Ovary (tissue), 3 donors: Measurements from ENCODE around the gene SYNPO2.

Experiments used
- EP300 ChIP-seq: sonication (generic); formaldehyde crosslinking; IDR thresholded peaks from one replicate; pipeline ENCODE4 v1.6.1; 2017; ENCODE audit warnings: antibody characterized with exemption
- POLR2A ChIP-seq: fragments of 450-650 bp; IDR thresholded peaks from one replicate; pipeline ENCODE4 v1.6.1; 2017; ENCODE audit warnings: antibody characterized with exemption, mild to moderate bottlenecking, moderate library complexity
- TF ChIP-seq, protein P1 (sequence below), 3 donors: fragments of 450-650 bp in 2 of 3; fragments of 200-600 bp in 1 of 3; IDR thresholded peaks; one replicate each; pipeline versions ENCODE4 v1.5.1 to v1.8.0; 2016 to 2022; ENCODE audit warnings: antibody characterized with exemption in 3 of 3, mild to moderate bottlenecking in 1 of 3
- donor health status: DM: no; HTN: no; CAD: no.

DNA sequence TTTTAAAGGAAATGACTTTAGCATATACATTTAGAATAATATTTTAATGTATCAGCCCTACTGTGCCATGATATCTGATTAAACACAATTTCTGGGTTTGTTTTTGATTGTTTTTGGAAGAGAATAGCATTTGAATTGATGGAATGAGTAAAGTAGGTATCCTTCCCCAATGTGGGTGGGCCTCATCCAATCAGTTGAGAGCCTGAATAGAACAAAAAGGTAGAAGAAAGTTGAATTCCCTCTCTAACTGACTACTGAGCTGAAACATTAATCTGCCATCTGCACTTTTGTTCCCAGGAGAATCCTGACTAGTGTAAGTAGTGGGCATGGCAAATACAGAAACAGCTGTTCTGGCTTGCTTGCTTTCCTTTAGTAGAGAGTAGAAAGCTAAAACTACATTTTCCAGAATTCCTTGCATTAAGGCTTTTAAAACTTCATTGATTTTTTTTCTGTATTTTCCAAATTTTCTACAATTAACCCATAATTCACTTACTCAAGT is 43.1 kb upstream of the SYNPO2 start:
- TF ChIP-seq, protein P1, sequence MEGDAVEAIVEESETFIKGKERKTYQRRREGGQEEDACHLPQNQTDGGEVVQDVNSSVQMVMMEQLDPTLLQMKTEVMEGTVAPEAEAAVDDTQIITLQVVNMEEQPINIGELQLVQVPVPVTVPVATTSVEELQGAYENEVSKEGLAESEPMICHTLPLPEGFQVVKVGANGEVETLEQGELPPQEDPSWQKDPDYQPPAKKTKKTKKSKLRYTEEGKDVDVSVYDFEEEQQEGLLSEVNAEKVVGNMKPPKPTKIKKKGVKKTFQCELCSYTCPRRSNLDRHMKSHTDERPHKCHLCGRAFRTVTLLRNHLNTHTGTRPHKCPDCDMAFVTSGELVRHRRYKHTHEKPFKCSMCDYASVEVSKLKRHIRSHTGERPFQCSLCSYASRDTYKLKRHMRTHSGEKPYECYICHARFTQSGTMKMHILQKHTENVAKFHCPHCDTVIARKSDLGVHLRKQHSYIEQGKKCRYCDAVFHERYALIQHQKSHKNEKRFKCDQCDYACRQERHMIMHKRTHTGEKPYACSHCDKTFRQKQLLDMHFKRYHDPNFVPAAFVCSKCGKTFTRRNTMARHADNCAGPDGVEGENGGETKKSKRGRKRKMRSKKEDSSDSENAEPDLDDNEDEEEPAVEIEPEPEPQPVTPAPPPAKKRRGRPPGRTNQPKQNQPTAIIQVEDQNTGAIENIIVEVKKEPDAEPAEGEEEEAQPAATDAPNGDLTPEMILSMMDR (IDR thresholded peaks at IDR 0.05) = no peak
- no peak for TF ChIP-seq POLR2A
- no peak for TF ChIP-seq EP300
